ENCODE data around the gene SPSB2.

Gene SPSB2

GRCh38 chr12:6852651-6853354, 20.3 kb downstream of the SPSB2 start:
- Mint-ChIP-seq H3K27ac (peak overlapping the region; percentile 98), H3K4me1 (ENCODE audit: low read depth) (peaks cover 38% of the 10 kb centered on the region), H3K9me3 (no peaks in the 10 kb centered on the region), H3K36me3 (ENCODE audit: low read depth) (peaks cover 79% of the 10 kb centered on the region), H3K27me3 (no peaks in the 10 kb centered on the region), H3K4me3 (peak overlapping the region; percentile 89)
- peak; percentile 82 for DNase-seq

- H3K27me3 Mint-ChIP-seq = no peaks in the 10 kb centered on the region
- H3K27ac Mint-ChIP-seq = peak within 1 kb of the TSS; percentile 98
- H3K36me3 Mint-ChIP-seq (ENCODE audit: low read depth) = peaks cover 78% of the 10 kb centered on the region
- peaks cover 38% of the 10 kb centered on the region for H3K4me1 Mint-ChIP-seq (ENCODE audit: low read depth)
- no peaks in the 10 kb centered on the region for H3K9me3 Mint-ChIP-seq
- peak; percentile 97 for DNase-seq
- peak within 1 kb of the TSS; percentile 89 for H3K4me3 Mint-ChIP-seq
These were observed 21.0 kb downstream of the SPSB2 start, which contains the start of gene USP5 for GRCh38 chr12:6851921-6852650. TSS of gene USP5 (plus strand) at chr12:6852150. CDS start at chr12:6852180, 30 bp downstream.

GRCh38 chr12:6851153-6851920, 21.8 kb downstream of the SPSB2 start, which contains the start of gene CDCA3:
TSS of gene CDCA3 (minus strand) at chr12:6851286. CDS start at chr12:6850952, 334 bp downstream.
- DNase-seq = peak; percentile 89
- Mint-ChIP-seq H3K4me1 (ENCODE audit: low read depth) (peaks cover 38% of the 10 kb centered on the region), H3K36me3 (ENCODE audit: low read depth) (peaks cover 78% of the 10 kb centered on the region), H3K4me3 (peak within 1 kb of the TSS; percentile 89), H3K9me3 (no peaks in the 10 kb centered on the region), H3K27me3 (no peaks in the 10 kb centered on the region), H3K27ac (peak within 1 kb of the TSS; percentile 98)

GRCh38 chr12:6850796-6851152, 22.3 kb downstream of the SPSB2 start:
- Mint-ChIP-seq H3K4me3 (peak overlapping the region; percentile 89), H3K36me3 (ENCODE audit: low read depth) (peaks cover 73% of the 10 kb centered on the region), H3K27ac (peak overlapping the region; percentile 98), H3K4me1 (ENCODE audit: low read depth) (peaks cover 38% of the 10 kb centered on the region), H3K27me3 (no peaks in the 10 kb centered on the region), H3K9me3 (no peaks in the 10 kb centered on the region)
- DNase-seq = no peak

- H3K9me3 Mint-ChIP-seq = no peaks in the 10 kb centered on the region
- DNase-seq = no peak
- H3K36me3 Mint-ChIP-seq (ENCODE audit: low read depth) = peaks cover 68% of the 10 kb centered on the region
- no peaks in the 10 kb centered on the region for H3K27me3 Mint-ChIP-seq
- H3K27ac Mint-ChIP-seq = peak overlapping the region; percentile 85
- peak overlapping the region; percentile 89 for H3K4me3 Mint-ChIP-seq
- peaks cover 36% of the 10 kb centered on the region for H3K4me1 Mint-ChIP-seq (ENCODE audit: low read depth)
These were observed 23.0 kb downstream of the SPSB2 start for GRCh38 chr12:6849976-6850560.

- peak overlapping the region; percentile 72 for H3K27ac Mint-ChIP-seq
- no peaks in the 10 kb centered on the region for H3K9me3 Mint-ChIP-seq
- no peaks in the 10 kb centered on the region for H3K27me3 Mint-ChIP-seq
- peak overlapping the region; percentile 89 for H3K4me3 Mint-ChIP-seq
- peaks cover 32% of the 10 kb centered on the region for H3K4me1 Mint-ChIP-seq (ENCODE audit: low read depth)
- no peak for DNase-seq
- H3K36me3 Mint-ChIP-seq (ENCODE audit: low read depth) = peaks cover 63% of the 10 kb centered on the region
These were observed 23.7 kb downstream of the SPSB2 start for GRCh38 chr12:6849427-6849826.

GRCh38 chr12:6847676-6848075, 25.4 kb downstream of the SPSB2 start:
- H3K27me3 Mint-ChIP-seq = no peaks in the 10 kb centered on the region
- no peak overlapping the region for H3K27ac Mint-ChIP-seq

GRCh38 chr12:6846316-6846869, 26.7 kb downstream of the SPSB2 start:
- Mint-ChIP-seq H3K9me3 (no peaks in the 10 kb centered on the region), H3K27ac (no peak overlapping the region), H3K36me3 (ENCODE audit: low read depth) (peaks cover 39% of the 10 kb centered on the region), H3K4me1 (ENCODE audit: low read depth) (peaks cover 14% of the 10 kb centered on the region), H3K4me3 (no peak overlapping the region), H3K27me3 (no peaks in the 10 kb centered on the region)
- no peak for DNase-seq

More at GRCh38 chr12:6847676-6848075, 25.4 kb downstream of the SPSB2 start:
- Mint-ChIP-seq H3K36me3 (ENCODE audit: low read depth) (peaks cover 47% of the 10 kb centered on the region), H3K4me1 (ENCODE audit: low read depth) (peaks cover 17% of the 10 kb centered on the region), H3K9me3 (no peaks in the 10 kb centered on the region), H3K4me3 (no peak overlapping the region)
- DNase-seq = no peak

- peaks cover 9% of the 10 kb centered on the region for H3K4me1 Mint-ChIP-seq (ENCODE audit: low read depth)
- no peaks in the 10 kb centered on the region for H3K27me3 Mint-ChIP-seq
- no peaks in the 10 kb centered on the region for H3K9me3 Mint-ChIP-seq
- no peak overlapping the region for H3K4me3 Mint-ChIP-seq
- no peak overlapping the region for H3K27ac Mint-ChIP-seq
- peaks cover 34% of the 10 kb centered on the region for H3K36me3 Mint-ChIP-seq (ENCODE audit: low read depth)
- DNase-seq = no peak
These were observed 27.7 kb downstream of the SPSB2 start for GRCh38 chr12:6845395-6845794.

- no peak overlapping the region for H3K27ac Mint-ChIP-seq
- H3K4me3 Mint-ChIP-seq = no peak overlapping the region
- H3K4me1 Mint-ChIP-seq (ENCODE audit: low read depth) = no peaks in the 10 kb centered on the region
- H3K36me3 Mint-ChIP-seq (ENCODE audit: low read depth) = peaks cover 20% of the 10 kb centered on the region
- no peak for DNase-seq
- no peaks in the 10 kb centered on the region for H3K9me3 Mint-ChIP-seq
- no peaks in the 10 kb centered on the region for H3K27me3 Mint-ChIP-seq
These were observed 29.8 kb downstream of the SPSB2 start for GRCh38 chr12:6843118-6843902.

- H3K4me1 Mint-ChIP-seq (ENCODE audit: low read depth) = no peaks in the 10 kb centered on the region
- H3K9me3 Mint-ChIP-seq = no peaks in the 10 kb centered on the region
- H3K27me3 Mint-ChIP-seq = no peaks in the 10 kb centered on the region
- no peak overlapping the region for H3K27ac Mint-ChIP-seq
- H3K4me3 Mint-ChIP-seq = no peak overlapping the region
- no peak for DNase-seq
- H3K36me3 Mint-ChIP-seq (ENCODE audit: low read depth) = peaks cover 12% of the 10 kb centered on the region
These were observed 31.0 kb downstream of the SPSB2 start for GRCh38 chr12:6842075-6842474.

- Mint-ChIP-seq H3K27me3 (no peaks in the 10 kb centered on the region), H3K36me3 (ENCODE audit: low read depth) (peaks cover 4% of the 10 kb centered on the region), H3K4me3 (no peak within 1 kb of the TSS), H3K4me1 (ENCODE audit: low read depth) (no peaks in the 10 kb centered on the region), H3K27ac (no peak within 1 kb of the TSS), H3K9me3 (no peaks in the 10 kb centered on the region)
- no peak for DNase-seq
These were observed 32.2 kb downstream of the SPSB2 start, which contains the start of gene GNB3 for GRCh38 chr12:6840761-6841515. TSS of gene GNB3 (plus strand) at chr12:6840925. CDS start at chr12:6841288, 363 bp downstream.

- no peaks in the 10 kb centered on the region for H3K27me3 Mint-ChIP-seq
- H3K36me3 Mint-ChIP-seq (ENCODE audit: low read depth) = peaks cover 4% of the 10 kb centered on the region
- DNase-seq = no peak
- peaks cover 2% of the 10 kb centered on the region for H3K4me1 Mint-ChIP-seq (ENCODE audit: low read depth)
- no peaks in the 10 kb centered on the region for H3K9me3 Mint-ChIP-seq
- no peak overlapping the region for H3K27ac Mint-ChIP-seq
- H3K4me3 Mint-ChIP-seq = no peak overlapping the region
These were observed 32.8 kb downstream of the SPSB2 start for GRCh38 chr12:6840330-6840729.
